Ascending aorta (tissue), 2 donors: ENCODE results near the gene ZER1. TPM values are rescaled to one million over a fixed set of nuclear protein-coding genes. Genes with fewer than 3 reads are reported as not detected.

Experiments used
- DNase-seq, 2 donors: peaks; one replicate each; pipeline ENCODE4 v3.0.0-alpha.2; 2019; ENCODE audit warnings: low spot score in 2 of 2
- H3K27ac ChIP-seq, 2 donors: fragments of 200-600 bp; sonication (generic); one replicate each; pipeline ENCODE4 v1.5.1; 2016 to 2017; ENCODE audit warnings: mild to moderate bottlenecking in 1 of 2
- H3K27me3 ChIP-seq: fragments of 200-600 bp; sonication (generic); one replicate; pipeline ENCODE4 v1.5.1; 2017
- H3K36me3 ChIP-seq, 2 donors: fragments of 200-600 bp; sonication (generic); one replicate each; pipeline ENCODE4 v1.5.1; 2016
- H3K4me1 ChIP-seq, 2 donors: fragments of 200-600 bp; sonication (generic); one replicate each; pipeline ENCODE4 v1.5.1; 2016 to 2017; ENCODE audit warnings: mild to moderate bottlenecking in 1 of 2
- H3K4me3 ChIP-seq, 2 donors: fragments of 200-600 bp; sonication (generic); one replicate each; pipeline ENCODE4 v1.5.1; 2016 to 2017; ENCODE audit warnings: mild to moderate bottlenecking in 1 of 2
- H3K9me3 ChIP-seq, 2 donors: fragments of 200-600 bp; sonication (generic); one replicate each; pipeline ENCODE4 v1.5.1; 2016
- intact Hi-C: fragments of 100-400 bp; cut with DNase I; formaldehyde crosslinking; loops from one replicate; pipeline ENCODE4 v1.15.1; 2023
- total RNA-seq: library from RNA; depleted of rRNA; stranded (reverse); fragments of >200 nt; gene quantifications from one replicate; pipeline ENCODE4 v1.1.0, GENCODE V29; 2016
- TF ChIP-seq, protein P1 (sequence below), 3 experiments: fragments of 200-600 bp in 2 of 3; fragments of 450-650 bp in 1 of 3; sonication (generic) in 2 of 3; IDR thresholded peaks; one replicate each; pipeline ENCODE4 v1.5.1; 2016 to 2019; ENCODE audit warnings: antibody characterized with exemption in 3 of 3, mild to moderate bottlenecking in 1 of 3, moderate library complexity in 1 of 3

Gene ZER1
- total RNA-seq, 1 donor from 2014 or later, result 55.5 TPM

DNA sequence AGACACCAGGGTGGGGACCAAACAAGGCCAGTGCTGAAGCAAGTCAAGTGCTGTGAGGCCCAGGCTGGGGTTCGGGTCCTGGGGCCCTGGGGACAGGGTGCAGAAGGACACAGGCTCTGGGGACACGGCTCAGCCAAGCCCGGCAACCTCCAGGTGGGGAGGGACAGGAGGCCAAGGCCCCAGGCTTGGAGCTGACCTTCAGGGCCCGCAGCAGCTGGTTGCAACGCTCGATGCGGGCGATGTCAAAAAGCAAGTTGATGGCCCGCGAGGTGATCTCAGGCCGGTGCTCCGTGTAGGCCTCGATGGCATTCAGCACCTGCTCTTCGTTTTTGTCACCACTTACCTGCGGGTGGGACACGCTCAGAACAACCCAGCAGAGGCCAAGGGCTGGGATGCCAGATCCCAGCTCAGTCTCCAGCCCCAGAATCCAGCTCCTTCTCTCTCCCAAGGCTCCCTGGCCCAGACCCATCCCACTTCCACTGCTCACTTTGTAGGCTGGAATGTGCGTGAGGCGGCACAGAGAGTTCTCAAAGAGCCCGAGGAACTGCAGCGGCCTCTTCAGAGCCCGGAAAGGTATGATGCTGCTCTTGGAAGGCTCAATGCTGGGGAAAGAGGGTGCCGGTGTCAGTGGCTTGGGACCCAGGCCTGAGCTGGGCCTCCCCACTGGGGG lies 20.7 kb downstream of the ZER1 start:
- no peak overlapping the region for H3K4me3 ChIP-seq

DNA sequence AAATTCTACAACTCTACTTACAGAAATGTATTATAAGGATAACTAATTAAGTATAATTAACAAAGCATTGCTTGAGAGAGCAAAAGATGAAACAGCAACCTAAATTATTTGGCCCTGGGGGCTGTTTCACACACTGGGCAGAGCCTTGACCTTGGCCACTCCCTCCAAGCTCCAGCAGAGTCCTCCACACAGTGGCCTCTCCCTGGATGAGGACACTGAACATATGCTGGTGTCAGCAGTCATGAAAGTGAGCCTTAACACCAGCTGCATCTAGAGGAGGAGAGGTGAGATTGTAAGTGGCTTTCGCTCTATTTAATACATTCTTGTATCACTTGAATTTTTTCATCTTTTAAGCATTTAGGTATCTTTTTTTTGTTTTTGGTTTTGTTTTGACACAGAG lies 24.5 kb downstream of the ZER1 start:
- TF ChIP-seq, protein P1, sequence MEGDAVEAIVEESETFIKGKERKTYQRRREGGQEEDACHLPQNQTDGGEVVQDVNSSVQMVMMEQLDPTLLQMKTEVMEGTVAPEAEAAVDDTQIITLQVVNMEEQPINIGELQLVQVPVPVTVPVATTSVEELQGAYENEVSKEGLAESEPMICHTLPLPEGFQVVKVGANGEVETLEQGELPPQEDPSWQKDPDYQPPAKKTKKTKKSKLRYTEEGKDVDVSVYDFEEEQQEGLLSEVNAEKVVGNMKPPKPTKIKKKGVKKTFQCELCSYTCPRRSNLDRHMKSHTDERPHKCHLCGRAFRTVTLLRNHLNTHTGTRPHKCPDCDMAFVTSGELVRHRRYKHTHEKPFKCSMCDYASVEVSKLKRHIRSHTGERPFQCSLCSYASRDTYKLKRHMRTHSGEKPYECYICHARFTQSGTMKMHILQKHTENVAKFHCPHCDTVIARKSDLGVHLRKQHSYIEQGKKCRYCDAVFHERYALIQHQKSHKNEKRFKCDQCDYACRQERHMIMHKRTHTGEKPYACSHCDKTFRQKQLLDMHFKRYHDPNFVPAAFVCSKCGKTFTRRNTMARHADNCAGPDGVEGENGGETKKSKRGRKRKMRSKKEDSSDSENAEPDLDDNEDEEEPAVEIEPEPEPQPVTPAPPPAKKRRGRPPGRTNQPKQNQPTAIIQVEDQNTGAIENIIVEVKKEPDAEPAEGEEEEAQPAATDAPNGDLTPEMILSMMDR (IDR thresholded peaks at IDR 0.05), result no peak
- no peak for DNase-seq
- no peaks in the 10 kb centered on the region for H3K27me3 ChIP-seq
- H3K27ac ChIP-seq, result no peak overlapping the region
- H3K4me3 ChIP-seq, result no peak overlapping the region
- no peaks in the 10 kb centered on the region for H3K4me1 ChIP-seq
- peaks cover 28 to 57% of the 10 kb centered on the region in 2 donors for H3K36me3 ChIP-seq
- intact Hi-C loops, result no loop called here
- no peaks in the 10 kb centered on the region for H3K9me3 ChIP-seq

More for the DNA sequence above, 20.7 kb downstream of the ZER1 start:
- no peaks in the 10 kb centered on the region for H3K9me3 ChIP-seq
- H3K36me3 ChIP-seq, result peaks cover 49 to 75% of the 10 kb centered on the region in 2 donors
- H3K27me3 ChIP-seq, result no peaks in the 10 kb centered on the region
- TF ChIP-seq, protein P1 (IDR thresholded peaks at IDR 0.05), result no peak
- H3K27ac ChIP-seq, result no peak overlapping the region
- H3K4me1 ChIP-seq, result no peaks in the 10 kb centered on the region
- intact Hi-C loops, result no loop called here
- no peak for DNase-seq

DNA sequence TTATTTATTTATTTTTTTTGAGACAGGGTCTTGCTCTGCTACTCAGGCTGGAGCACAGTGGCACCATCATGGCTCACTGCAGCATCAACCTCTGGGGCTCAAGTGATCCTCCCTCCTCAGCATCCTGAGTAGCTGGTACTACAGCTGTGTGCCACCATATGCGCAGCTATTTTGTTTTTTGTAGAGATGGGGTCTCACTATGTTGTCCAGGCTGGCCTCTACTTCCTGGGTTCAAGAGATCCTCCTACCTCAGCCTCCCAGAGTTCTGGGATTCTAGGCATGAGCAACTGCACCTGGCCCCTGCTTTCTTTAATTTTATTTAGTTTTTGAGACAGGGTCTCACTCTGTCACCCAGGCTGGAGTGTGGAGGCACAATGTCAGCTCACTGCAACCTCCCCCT lies 28.3 kb downstream of the ZER1 start:
- TF ChIP-seq, protein P1 (IDR thresholded peaks at IDR 0.05), result no peak
- Histone ChIP-seq H3K27me3 (no peaks in the 10 kb centered on the region), H3K4me3 (no peak overlapping the region), H3K4me1 (no peaks in the 10 kb centered on the region), H3K36me3 (peaks cover 36 to 71% of the 10 kb centered on the region in 2 donors), H3K27ac (no peak overlapping the region), H3K9me3 (no peaks in the 10 kb centered on the region)
- no peak for DNase-seq
- intact Hi-C loops, result no loop called here

DNA sequence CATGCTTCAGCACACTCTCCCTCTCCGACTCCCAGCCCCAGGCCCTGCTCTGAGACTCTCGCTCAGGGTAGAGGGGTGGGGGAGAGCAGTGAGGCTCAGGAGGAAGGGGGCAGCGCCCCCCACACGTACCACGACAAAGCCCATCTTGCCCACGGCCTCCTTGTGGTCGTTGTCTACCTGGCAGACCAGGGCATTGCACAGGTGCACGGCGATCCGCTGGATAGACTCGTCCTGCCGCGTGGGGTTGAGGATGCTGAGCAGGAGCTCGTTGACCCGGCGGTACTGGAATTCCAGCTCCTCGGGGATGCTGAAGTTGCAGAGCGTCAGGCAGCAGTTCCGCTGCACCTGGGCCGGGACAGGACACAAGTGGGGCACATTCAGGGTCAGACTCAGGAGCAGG lies 29.3 kb downstream of the ZER1 start:
- TF ChIP-seq, protein P1 (IDR thresholded peaks at IDR 0.05), result no peak
- Histone ChIP-seq H3K27me3 (no peaks in the 10 kb centered on the region), H3K4me3 (no peak overlapping the region), H3K9me3 (no peaks in the 10 kb centered on the region), H3K36me3 (peaks cover 33 to 61% of the 10 kb centered on the region in 2 donors), H3K4me1 (no peaks in the 10 kb centered on the region), H3K27ac (no peak overlapping the region)
- intact Hi-C loops, result no loop called here
- DNase-seq, result no peak

DNA sequence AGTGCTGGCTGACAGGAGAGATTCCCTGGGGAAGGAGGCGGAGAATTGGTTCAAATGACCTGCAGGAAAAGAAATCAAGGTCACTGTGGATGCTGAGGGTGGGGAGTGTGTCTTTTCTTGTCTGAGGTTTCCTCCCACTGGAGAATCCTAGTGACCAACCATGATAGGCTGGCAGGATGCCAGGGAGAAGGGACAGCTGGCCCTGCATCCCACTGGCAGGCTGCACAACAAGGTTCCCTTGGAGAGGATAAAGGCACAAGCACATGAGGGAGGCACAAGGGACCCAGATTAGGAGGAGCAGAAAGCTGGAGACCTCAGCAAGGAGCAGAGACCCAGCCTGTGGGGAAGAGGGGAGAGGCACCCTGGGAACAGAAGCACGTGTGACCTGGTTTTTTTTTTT lies 36.4 kb downstream of the ZER1 start:
- no peaks in the 10 kb centered on the region for H3K27me3 ChIP-seq
- H3K4me1 ChIP-seq, result no peaks in the 10 kb centered on the region
- H3K27ac ChIP-seq, result no peak overlapping the region
- peaks cover 53 to 64% of the 10 kb centered on the region in 2 donors for H3K36me3 ChIP-seq
- H3K4me3 ChIP-seq, result no peak overlapping the region
- intact Hi-C loops, result no loop called here
- TF ChIP-seq, protein P1 (IDR thresholded peaks at IDR 0.05), result no peak
- DNase-seq, result no peak
- H3K9me3 ChIP-seq, result no peaks in the 10 kb centered on the region
